ENCODE measurements around the gene SLF2. TPM values are rescaled to one million over a fixed set of nuclear protein-coding genes. Genes with fewer than 3 reads are reported as not detected.

The SLF2 gene
- total and polyA plus RNA-seq, 4 donors: 4.0 to 18.8 (median 12.1) TPM

DNA sequence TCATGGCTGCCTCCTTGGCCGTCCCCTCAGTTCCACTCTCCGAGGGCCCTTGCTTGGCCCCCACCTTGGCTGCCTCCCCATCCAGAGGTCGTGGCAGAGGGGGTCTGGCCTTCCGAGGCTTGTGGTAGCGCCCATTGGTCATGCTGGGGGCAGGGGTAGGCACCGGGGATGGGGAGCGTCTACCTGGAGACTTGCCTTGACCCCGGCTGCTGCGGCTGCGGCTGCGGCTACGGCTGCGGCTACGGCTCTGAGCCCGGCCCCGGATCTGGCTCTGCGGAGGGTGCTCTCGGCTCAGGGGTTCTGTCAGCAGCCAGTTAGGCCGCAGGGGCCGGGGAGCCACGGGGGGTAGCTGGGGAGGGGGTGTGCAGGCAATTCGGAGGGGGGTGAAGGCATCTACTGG lies 97.6 kb downstream of the SLF2 start:
- 95% methylated on average over 22 of the region's 22 CpGs for WGBS

More for the DNA sequence above, 97.6 kb downstream of the SLF2 start:
- Histone ChIP-seq H3K9ac (ENCODE audit: low read depth in 1 of 2, low read length in 2 of 2) (no peak overlapping the region), H3K36me3 (ENCODE audit: control insufficient read depth in 4 of 4, insufficient read depth in 3 of 4, low read depth in 1 of 4, low read length in 3 of 4) (peaks cover 0 to 9% (median 0%) of the 10 kb centered on the region in 4 donors), H3K27ac (ENCODE audit: low read depth in 1 of 2, low read length in 2 of 2) (no peak overlapping the region), H3K27me3 (ENCODE audit: control insufficient read depth in 4 of 4, insufficient read depth in 4 of 4, low read length in 3 of 4) (no peaks in the 10 kb centered on the region), H3K4me1 (ENCODE audit: control insufficient read depth in 4 of 4, insufficient read depth in 4 of 4, low read length in 3 of 4) (peaks cover 0 to 12% (median 3%) of the 10 kb centered on the region in 4 donors), H3K9me3 (ENCODE audit: control insufficient read depth in 4 of 4, low read length in 3 of 4) (no peaks in the 10 kb centered on the region), H3K4me3 (ENCODE audit: low read depth in 1 of 3, low read length in 3 of 3) (no peak overlapping the region)
- DNase-seq (ENCODE audit: low spot score): no peak
- TF ChIP-seq FOXA2 (IDR thresholded peaks at IDR 0.05): no peak
- TF ChIP-seq EGR1 (IDR thresholded peaks at IDR 0.05; ENCODE audit: low read depth in 2 of 2): no peak
- no peak for TF ChIP-seq SP1 (IDR thresholded peaks at IDR 0.05)
- TF ChIP-seq ZBTB33 (IDR thresholded peaks at IDR 0.05): no peak
- no peak for TF ChIP-seq CTCF (IDR thresholded peaks at IDR 0.05; ENCODE audit: low read depth, low read length, missing input control)
- no peak for TF ChIP-seq YY1 (IDR thresholded peaks at IDR 0.05)
- no peak for TF ChIP-seq GABPA (IDR thresholded peaks at IDR 0.05 in 1 of 2, conservative IDR thresholded peaks at IDR 0.05 in 1 of 2)
- TF ChIP-seq, protein P1, sequence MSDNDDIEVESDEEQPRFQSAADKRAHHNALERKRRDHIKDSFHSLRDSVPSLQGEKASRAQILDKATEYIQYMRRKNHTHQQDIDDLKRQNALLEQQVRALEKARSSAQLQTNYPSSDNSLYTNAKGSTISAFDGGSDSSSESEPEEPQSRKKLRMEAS (IDR thresholded peaks at IDR 0.05): no peak
- no peak for TF ChIP-seq TAF1 (conservative IDR thresholded peaks at IDR 0.05)
- no peak for TF ChIP-seq HNF4A (conservative IDR thresholded peaks at IDR 0.05)
- no peak for TF ChIP-seq RAD21 (IDR thresholded peaks at IDR 0.05)
- no peak for TF ChIP-seq NR2F2 (IDR thresholded peaks at IDR 0.05)
- no peak for TF ChIP-seq JUND (IDR thresholded peaks at IDR 0.05)
- no peak for TF ChIP-seq REST (IDR thresholded peaks at IDR 0.05)
- TF ChIP-seq ATF3 (IDR thresholded peaks at IDR 0.05): no peak
- no peak for TF ChIP-seq RXRA (IDR thresholded peaks at IDR 0.05)

Data from liver (tissue), 9 donors.